ENCODE data around the gene SLC9C1. TPM values are rescaled to one million over a fixed set of nuclear protein-coding genes. Genes with fewer than 3 reads are reported as not detected.
A peak's percentile ranks its signal among the peaks of the same experiment; 100 is the strongest.

Gene SLC9C1
- total RNA-seq, 1 donor from 2014 or later: not detected

- no peak overlapping the region for H3K4me3 ChIP-seq (ENCODE audit: low read depth, low read length)
- DNase-seq (ENCODE audit: low read depth): no peak
- TF ChIP-seq CTCF (conservative IDR thresholded peaks at IDR 0.05; ENCODE audit: low read depth, low read length): no peak
Observed at GRCh38 chr3:112335434-112335781, 41.4 kb upstream of the SLC9C1 start.

GRCh38 chr3:112334691-112335433, 40.8 kb upstream of the SLC9C1 start:
- TF ChIP-seq CTCF (conservative IDR thresholded peaks at IDR 0.05; ENCODE audit: low read depth, low read length): no peak
- no peak for DNase-seq (ENCODE audit: low read depth)
- no peak overlapping the region for H3K4me3 ChIP-seq (ENCODE audit: low read depth, low read length)

GRCh38 chr3:112333381-112334317, 39.6 kb upstream of the SLC9C1 start:
- H3K4me3 ChIP-seq (ENCODE audit: low read depth, low read length): peak overlapping the region; percentile 66
- no peak for TF ChIP-seq CTCF (conservative IDR thresholded peaks at IDR 0.05; ENCODE audit: low read depth, low read length)
- DNase-seq (ENCODE audit: low read depth): peak; percentile 9

- no peak for TF ChIP-seq CTCF (conservative IDR thresholded peaks at IDR 0.05; ENCODE audit: low read depth, low read length)
- H3K4me3 ChIP-seq (ENCODE audit: low read depth, low read length): peak within 1 kb of the TSS; percentile 66
- no peak for DNase-seq (ENCODE audit: low read depth)
Observed at GRCh38 chr3:112333002-112333380, 39.0 kb upstream of the SLC9C1 start, which contains the start of gene CD200. Gene CD200 (plus strand): TSS chr3:112333156. CDS start chr3:112333213, 57 bp downstream.

- no peak for TF ChIP-seq CTCF (conservative IDR thresholded peaks at IDR 0.05; ENCODE audit: low read depth, low read length)
- DNase-seq (ENCODE audit: low read depth): no peak
- H3K4me3 ChIP-seq (ENCODE audit: low read depth, low read length): no peak overlapping the region
Observed at GRCh38 chr3:112331851-112332250, 37.8 kb upstream of the SLC9C1 start.

GRCh38 chr3:112327371-112327951, 33.4 kb upstream of the SLC9C1 start:
- no peak overlapping the region for H3K4me3 ChIP-seq (ENCODE audit: low read depth, low read length)
- peak; percentile 74 for TF ChIP-seq CTCF (conservative IDR thresholded peaks at IDR 0.05; ENCODE audit: low read depth, low read length)
- DNase-seq (ENCODE audit: low read depth): no peak
